SW 1271 (cell line): ENCODE data around the gene WDFY2.

ENCODE experiments used
- DNase-seq, 2 experiments: peaks; one replicate each; lab custom pipeline; 2025; lab: John Stamatoyannopoulos, UW

Gene WDFY2

DNA sequence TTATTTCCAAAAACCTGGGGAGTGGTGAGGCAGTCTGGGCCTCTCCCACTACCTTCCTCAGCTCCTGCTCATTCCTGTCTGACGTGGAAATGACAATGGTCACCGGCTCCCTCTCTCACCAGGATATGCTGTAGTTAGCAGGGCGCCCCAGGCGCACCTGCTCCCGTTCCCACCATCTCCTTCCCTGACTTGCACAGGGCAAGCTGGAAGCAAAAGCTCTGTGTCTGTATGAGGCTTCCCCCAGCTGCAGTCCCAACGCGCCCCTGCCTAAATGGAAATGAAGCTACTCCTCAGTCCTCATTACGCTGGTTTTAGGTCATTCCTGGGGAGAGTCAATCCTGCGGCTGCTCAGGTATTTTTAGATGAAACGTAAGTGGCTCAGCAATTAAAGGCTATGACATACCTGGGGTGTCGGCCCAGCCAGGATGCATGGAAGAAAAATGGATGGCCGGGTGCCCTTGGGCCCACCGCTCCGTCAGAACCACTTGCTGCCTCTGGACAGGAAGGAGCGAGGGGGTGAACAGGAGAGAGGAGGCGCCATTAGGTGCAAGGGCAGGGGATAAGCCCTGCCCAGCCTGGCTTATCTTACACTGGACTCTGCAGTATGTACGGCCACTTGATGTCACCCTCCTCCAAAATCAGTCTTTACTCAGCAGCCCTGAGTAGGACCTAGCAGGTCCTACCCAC, 187.3 kb downstream of the WDFY2 start:
- no peak for DNase-seq

- DNase-seq, result no peak
These were observed 187.8 kb downstream of the WDFY2 start for GRCh38 chr13:51772105-51772455.

DNA sequence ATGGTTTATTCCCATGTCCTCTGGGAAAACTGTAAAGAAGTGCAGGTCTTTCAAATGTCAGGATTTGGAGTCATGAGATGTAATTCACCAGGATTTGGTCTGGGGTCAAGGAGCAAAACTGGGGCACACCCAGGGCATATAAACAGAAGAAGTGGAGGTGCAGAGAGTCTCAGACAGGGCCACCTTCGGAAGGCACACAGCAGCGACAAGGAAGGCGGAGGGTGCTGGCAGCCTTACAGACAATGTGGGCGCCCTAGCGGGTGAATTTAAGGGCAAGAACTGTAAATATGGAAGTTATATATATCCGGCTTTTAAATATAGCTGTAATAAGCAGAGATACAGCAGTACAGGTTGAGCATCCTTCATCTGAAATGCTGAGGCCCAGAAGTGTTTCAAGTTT, 188.5 kb downstream of the WDFY2 start:
- DNase-seq, result no peak

DNA sequence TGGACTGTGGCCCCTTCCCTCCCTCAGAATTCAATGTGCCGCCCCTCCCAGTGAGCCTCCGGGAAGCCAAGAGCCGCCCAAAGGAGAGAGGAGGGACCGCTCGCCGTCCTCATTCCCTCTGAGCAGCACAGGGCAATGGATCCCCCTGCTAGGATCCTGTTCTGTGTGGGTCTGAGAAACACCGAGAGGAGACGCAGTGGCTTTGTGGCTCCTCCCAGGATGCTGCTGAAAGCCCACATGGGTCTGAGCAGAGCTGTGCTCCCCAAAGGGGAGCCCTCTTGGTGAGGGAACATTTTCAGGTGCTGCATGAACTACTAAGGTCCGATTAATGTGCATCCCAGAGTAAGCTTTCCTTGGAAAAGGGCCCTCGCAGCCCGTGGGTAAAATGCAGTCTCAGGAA, 189.3 kb downstream of the WDFY2 start:
- DNase-seq, result no peak

DNA sequence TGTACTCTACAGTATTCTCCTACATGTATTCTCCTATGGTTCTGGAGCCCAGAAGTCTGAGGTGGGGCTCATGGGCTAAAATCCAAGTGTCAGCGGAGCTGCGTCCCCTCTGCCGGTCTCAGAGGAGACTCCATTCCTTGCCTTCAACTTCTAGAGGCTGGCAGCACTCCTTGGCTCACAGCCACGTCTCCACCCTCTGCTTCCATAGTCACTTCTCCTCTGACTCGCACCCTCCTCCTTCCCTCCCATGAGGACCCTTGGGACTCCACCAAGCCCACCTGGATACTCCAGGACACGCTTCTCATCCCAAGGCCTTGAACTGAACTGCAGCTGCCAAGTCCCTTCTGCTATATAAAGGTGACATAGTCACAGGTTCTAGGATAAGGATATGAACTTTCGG, 191.9 kb downstream of the WDFY2 start:
- DNase-seq, result no peak

- DNase-seq, result no peak
These were observed 193.7 kb downstream of the WDFY2 start for GRCh38 chr13:51777921-51778320.

DNA sequence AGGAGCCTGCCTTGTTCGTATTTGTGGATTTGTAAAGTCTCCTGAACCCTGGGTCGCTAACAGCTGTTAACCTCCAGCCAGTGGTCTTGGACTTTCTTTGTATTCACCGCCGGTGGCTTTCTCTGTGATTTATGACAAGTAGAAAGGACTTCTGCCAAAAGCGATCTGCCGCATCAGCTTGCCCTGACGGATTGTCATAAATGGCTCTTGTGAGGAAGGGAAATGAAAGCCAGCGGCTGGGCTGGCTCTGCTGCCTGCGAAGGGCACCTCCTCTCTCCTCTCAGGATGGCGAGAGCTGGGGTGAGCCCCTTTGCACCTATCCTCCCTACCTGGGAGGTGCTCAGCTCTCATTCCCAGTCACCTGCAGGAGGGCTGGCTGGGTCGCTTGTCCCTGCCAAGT, 194.1 kb downstream of the WDFY2 start:
- no peak for DNase-seq

DNA sequence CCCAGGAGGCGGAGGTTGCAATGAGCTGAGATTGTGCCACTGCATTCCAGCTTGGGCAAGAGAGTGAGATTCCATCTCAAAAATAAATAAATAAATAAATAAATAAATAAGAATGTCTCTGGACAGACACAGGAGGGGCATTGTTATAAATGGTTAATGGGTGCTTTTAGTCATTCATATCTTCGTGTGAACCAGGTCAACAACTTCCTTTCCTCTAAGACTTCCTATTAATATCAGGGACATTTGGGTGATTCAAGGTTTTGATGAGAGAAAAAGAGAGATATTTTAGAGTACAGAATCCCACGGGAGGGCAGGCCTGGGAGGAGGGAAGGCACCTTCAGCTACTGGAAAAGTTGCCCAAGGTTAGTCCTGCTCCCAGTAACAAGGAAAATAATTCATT, 195.8 kb downstream of the WDFY2 start:
- no peak for DNase-seq

DNA sequence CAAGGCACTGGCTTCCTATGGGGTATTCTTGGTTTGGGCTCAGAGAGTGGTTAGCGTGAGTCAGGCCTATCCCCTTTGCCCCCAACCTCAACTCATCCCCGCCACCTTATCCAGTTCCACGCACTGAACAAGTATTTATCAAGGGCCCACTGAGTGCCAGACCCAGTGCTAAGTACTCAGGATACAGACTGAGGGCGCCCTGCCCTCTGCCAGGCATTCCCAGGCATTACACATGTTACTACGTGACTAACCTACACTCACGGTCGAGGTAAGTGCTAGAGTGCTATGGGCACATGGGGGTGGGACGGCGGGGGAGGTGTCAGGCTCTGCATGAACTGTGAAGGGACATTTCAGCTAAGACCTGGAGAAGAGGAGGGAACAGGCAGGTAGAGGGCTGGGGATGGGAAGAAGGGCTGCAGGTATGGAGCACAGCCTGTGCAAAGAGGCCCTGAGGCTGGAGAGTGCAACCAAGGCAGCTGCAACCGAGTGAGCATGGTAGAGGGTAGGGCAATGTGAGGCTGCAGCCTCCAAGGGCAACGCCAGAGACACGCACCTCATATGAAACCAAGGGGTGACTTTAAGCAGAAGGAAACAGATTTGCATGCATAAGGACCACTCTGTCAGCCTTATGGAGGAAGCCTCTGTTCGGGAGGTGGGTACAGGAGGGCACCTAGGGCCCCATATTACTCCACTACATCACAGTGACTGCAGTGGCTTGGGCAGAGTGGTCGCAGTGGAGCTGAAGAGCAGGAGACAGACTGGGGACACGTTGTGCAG, 197.2 kb downstream of the WDFY2 start:
- peak in 1 of 2 experiments; percentile 8 for DNase-seq

DNA sequence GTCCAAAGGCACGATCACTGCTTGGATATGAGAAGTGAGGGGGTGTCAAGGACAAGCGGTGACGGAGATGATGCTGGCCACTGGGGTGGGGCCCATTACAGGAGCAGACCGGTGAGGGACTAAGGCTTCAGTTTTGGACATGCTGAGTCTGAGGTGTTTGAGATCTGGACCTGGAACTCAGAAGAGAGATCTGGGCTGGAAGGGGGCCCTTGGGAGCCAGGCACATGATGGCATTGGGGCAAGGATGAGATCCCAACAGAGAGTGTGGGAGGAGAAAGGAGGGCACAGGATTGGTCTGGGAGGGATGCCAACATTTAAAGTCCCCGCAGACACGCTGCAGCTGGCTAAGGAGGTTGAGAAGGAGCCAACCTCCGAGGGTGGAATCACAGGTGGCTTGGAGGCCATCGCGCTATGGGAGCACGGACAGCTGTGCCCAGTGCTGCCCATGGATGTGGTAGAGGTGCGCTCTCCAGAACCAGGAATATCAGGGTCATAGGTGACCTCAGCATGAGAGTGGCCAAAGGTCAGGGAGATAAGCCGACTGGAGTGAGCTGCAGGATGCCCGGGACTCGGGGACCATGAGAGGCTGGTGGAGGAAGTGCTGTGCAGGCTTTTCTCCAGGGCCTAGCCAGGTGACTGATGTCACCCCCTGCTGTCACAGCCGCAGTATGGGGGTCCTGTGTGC, 197.9 kb downstream of the WDFY2 start:
- no peak for DNase-seq

- no peak for DNase-seq
These were observed 199.3 kb downstream of the WDFY2 start for GRCh38 chr13:51783428-51784094.

- DNase-seq, result no peak
These were observed 199.8 kb downstream of the WDFY2 start for GRCh38 chr13:51784097-51784496.

DNA sequence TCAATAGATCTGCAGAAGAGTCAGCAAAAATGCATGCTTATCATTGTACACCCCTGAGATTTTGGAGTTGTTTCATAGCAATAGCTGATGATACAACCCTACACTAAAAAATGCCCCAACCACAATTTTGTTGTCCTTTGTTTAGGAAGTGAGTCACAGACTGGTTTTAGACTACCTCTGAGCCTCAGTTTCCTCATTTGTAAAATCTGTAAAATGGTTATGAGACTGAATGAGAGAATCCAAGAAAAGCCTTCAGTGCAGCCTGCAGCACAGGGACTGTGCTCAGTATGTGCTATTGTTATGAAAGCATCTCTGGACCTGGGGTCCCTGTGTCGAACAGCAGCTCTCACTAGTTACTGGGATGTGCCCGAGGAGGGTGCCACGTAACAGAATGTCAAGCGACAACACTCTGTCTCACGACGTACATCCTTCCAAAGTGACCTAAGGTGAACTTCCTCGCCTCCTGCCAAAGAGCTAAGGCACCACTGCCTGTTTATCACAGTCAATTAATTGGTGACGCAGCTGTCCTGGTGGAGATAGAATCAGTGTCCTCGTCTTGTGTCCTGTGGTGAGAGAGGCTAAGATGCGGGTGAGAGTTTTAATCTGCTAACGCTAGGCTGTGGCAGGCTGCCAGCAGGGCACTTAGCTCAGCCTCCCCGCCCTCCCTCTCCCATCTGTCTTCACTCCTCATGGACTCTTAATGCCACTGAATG, 201.6 kb downstream of the WDFY2 start:
- DNase-seq, result no peak

GRCh38 chr13:51786425-51787265, 202.4 kb downstream of the WDFY2 start:
- no peak for DNase-seq

- DNase-seq, result peak in 1 of 2 experiments; percentile 35
These were observed 209.5 kb downstream of the WDFY2 start for GRCh38 chr13:51793570-51794271.

GRCh38 chr13:51794964-51795363, 210.7 kb downstream of the WDFY2 start:
- DNase-seq, result no peak

DNA sequence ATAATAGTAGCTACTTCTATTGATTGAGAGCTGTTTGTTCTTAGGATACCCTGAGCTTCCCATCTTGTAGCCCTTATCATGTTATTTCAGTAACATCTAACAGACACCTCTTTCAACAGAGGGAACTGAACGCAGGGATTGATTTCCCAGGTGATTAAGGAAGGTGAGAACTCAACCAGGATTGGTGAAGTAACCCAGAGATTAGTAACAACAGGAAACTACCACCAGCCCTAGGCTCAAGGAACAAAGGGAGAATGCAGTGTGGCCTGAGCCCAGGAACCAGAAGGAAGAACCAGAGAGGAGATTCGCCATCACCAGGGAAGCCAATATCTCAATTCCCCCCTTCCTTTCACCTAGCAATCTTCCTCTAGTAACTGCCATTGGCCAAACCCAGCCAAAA, 211.2 kb downstream of the WDFY2 start:
- DNase-seq, result no peak

DNA sequence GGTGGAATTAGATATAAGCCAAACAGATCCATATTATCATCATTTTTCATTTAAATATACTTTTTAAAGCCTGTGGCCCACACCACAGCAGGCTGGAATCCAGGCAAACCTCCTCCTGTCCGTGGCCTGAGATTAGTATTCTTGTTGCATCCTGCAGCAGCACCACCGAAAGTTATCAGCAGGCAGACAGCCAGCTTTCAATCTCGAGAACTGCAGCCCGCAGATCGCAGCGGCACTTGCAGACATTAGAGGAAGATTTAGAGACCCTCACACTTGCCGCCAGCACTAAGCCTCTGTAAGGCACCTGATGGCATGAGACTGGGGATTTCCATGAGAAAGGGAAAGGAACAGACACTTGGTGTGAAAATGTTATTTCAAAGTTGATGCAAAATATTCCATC, 212.3 kb downstream of the WDFY2 start:
- DNase-seq, result no peak

DNA sequence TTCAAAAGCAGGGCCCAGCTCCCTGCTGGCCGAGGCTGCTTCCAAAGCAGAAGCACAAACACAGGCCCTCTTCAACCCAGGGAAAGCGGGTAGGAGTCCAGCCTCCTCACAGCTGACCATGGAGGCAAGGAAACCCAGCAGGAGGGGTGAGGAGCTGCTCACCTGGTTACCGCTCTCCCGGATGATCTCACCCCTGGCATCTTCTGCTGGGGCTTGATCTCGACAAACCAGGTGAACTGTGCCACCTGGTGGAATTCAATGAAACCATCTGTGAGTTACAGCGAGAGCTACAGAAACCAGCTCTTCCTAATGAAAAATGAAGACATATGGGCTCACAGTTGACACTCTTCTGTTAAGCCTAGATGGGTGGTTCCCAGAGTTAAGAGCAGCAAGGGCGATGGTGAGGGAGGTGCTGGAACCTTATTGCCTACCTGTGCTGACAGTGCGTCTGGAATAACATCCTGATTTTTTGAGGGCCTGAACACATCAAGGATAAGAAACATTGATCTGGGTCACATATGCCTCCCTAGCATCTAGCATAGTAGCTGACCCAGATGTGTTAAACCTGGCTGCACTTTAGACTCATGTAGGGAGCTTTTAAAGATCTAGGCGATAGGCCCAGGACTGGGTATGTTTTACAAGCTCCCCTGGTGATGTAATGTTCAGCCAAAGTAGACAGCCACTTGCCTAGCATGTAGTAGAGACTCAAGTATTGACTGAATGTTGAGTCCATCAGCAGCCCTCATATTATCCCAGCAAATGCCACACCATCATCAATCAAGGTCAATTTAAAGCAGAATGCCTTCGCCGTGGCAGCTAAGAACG, 213.6 kb downstream of the WDFY2 start:
- DNase-seq, result peak in 1 of 2 experiments; percentile 52
